HCT116 (cell line): ENCODE measurements around the gene TBCCD1. TPM values are rescaled to one million over a fixed set of nuclear protein-coding genes. Genes with fewer than 3 reads are reported as not detected.

Experiments
- ATAC-seq: fragments of 200-7000 bp; cut with Tn5 transposase; 2 replicates; pipeline ENCODE4 v1.9.1; 2020; ENCODE audit warnings: mild to moderate bottlenecking, moderate library complexity
- BruUV-seq: library from RNA; stranded (reverse); fragments of 400-500 nt; replicated peaks from 2 replicates; lab custom pipeline; 2021; lab: Mats Ljungman, UMichigan
- CTCF ChIA-PET: fragments of 300-600 bp; sonication (Branson Sonifier 250); formaldehyde crosslinking; loops from one replicate; lab custom pipeline; 2021; ENCODE audit warnings: antibody characterized with exemption; lab: Charles Lee
- POLR2A ChIA-PET: fragments of 300-600, 350-600 bp; sonication (Branson Sonifier 250); formaldehyde crosslinking; loops from one replicate; lab custom pipeline; 2021; ENCODE audit warnings: antibody characterized with exemption; lab: Charles Lee
- RAD21 ChIA-PET, 2 experiments: fragments of 300-600 bp; sonication (Branson Sonifier 250); formaldehyde crosslinking; loops; one replicate each; lab custom pipeline; 2023; ENCODE audit warnings: low total read pairs in 2 of 2; ENCODE audit not compliant: uncharacterized antibody in 2 of 2, unreplicated experiment in 2 of 2, low non-redundant PET in 1 of 2; lab: Charles Lee
- DNase-seq: peaks from one replicate; pipeline ENCODE4 v3.0.0-alpha.2; 2010; ENCODE audit warnings: low read depth, low spot score
- H2AFZ ChIP-seq: fragments of 200-600 bp; shearing (Covaris generic), sonication (generic); 2 replicates; pipeline ENCODE4 v1.6.1; 2017; ENCODE audit warnings: low read depth, mixed run types, mixed read lengths, antibody characterized with exemption, low read length; ENCODE audit not compliant: poor library complexity, severe bottlenecking
- H3K27ac ChIP-seq: 2 replicates; pipeline ENCODE4 v1.5.1; 2012; ENCODE audit warnings: low read depth, low read length
- H3K27me3 ChIP-seq: fragments of 200-600 bp; sonication (generic); 2 replicates; pipeline ENCODE4 v1.6.1; 2016; ENCODE audit warnings: mixed run types, low read length, mixed read lengths; ENCODE audit not compliant: insufficient read depth
- H3K36me3 ChIP-seq, 2 experiments: fragments of 200-500 bp in 1 of 2; fragments of 200-600 bp in 1 of 2; sonication (Bioruptor generic) in 1 of 2; sonication (generic) in 1 of 2; 2 replicates each; pipeline versions ENCODE4 v1.5.1 to v1.6.1; 2014 to 2016; ENCODE audit warnings: low read length in 2 of 2, inconsistent platforms in 1 of 2, mixed read lengths in 1 of 2, mixed run types in 1 of 2; ENCODE audit not compliant: insufficient read depth in 2 of 2, control insufficient read depth in 1 of 2
- H3K4me1 ChIP-seq, 2 experiments: fragments of 200-600 bp in 1 of 2; sonication (generic) in 1 of 2; 2 replicates each; pipeline versions ENCODE4 v1.5.1 to v1.6.1; 2012 to 2017; ENCODE audit warnings: low read length in 2 of 2, inconsistent platforms in 1 of 2, mild to moderate bottlenecking in 1 of 2, mixed read lengths in 1 of 2, mixed run types in 1 of 2, moderate library complexity in 1 of 2; ENCODE audit not compliant: insufficient read depth in 2 of 2, control insufficient read depth in 1 of 2
- H3K4me2 ChIP-seq: fragments of 200-600 bp; sonication (generic); 2 replicates; pipeline ENCODE4 v1.6.1; 2017; ENCODE audit warnings: mixed run types, low read length, mixed read lengths
- H3K4me3 ChIP-seq, 2 experiments: fragments of 200-600 bp in 1 of 2; sonication (generic) in 1 of 2; replicated peaks in 1 of 2; 2 replicates each; pipeline ENCODE4 v1.5.1; 2011 to 2016; ENCODE audit warnings: low read length in 2 of 2, control low read depth in 1 of 2, low read depth in 1 of 2, mild to moderate bottlenecking in 1 of 2, mixed read lengths in 1 of 2, mixed run types in 1 of 2
- H3K79me2 ChIP-seq: fragments of 200-600 bp; sonication (generic); 2 replicates; pipeline ENCODE4 v1.6.1; 2017; ENCODE audit warnings: mild to moderate bottlenecking, mixed run types, low read length, moderate library complexity, mixed read lengths; ENCODE audit not compliant: insufficient read depth
- H3K9ac ChIP-seq: fragments of 200-600 bp; sonication (generic); 2 replicates; pipeline ENCODE4 v1.6.1; 2016; ENCODE audit warnings: low read length, mixed read lengths
- H3K9me2 ChIP-seq: fragments of 200-600 bp; sonication (generic), shearing (Covaris generic); 2 replicates; pipeline ENCODE4 v1.6.1; 2017; ENCODE audit warnings: mixed run types, mild to moderate bottlenecking, moderate library complexity; ENCODE audit not compliant: insufficient read depth
- H3K9me3 ChIP-seq, 2 experiments: fragments of 200-500 bp in 1 of 2; fragments of 200-600 bp in 1 of 2; sonication (Bioruptor generic) in 1 of 2; sonication (generic) in 1 of 2; 2 replicates each; pipeline ENCODE4 v1.6.1; 2014 to 2017; ENCODE audit warnings: low read length in 2 of 2, mixed read lengths in 2 of 2, inconsistent platforms in 1 of 2, low read depth in 1 of 2, mild to moderate bottlenecking in 1 of 2, mixed run types in 1 of 2, moderate library complexity in 1 of 2; ENCODE audit not compliant: control insufficient read depth in 1 of 2, insufficient read depth in 1 of 2
- H4K20me1 ChIP-seq: fragments of 200-600 bp; sonication (generic), shearing (Covaris generic); 2 replicates; pipeline ENCODE4 v1.6.1; 2017; ENCODE audit warnings: mixed run types, mild to moderate bottlenecking, moderate library complexity; ENCODE audit not compliant: insufficient read depth
- ELF1 ChIP-seq: IDR thresholded peaks from 2 replicates; pipeline ENCODE4 v1.6.1; 2012; ENCODE audit warnings: low read depth, borderline replicate concordance
- EZH2phosphoT487 ChIP-seq: fragments of 200-600 bp; IDR thresholded peaks from 2 replicates; pipeline ENCODE4 v1.6.1; 2018; ENCODE audit warnings: antibody characterized with exemption, borderline replicate concordance
- FOSL1 ChIP-seq: IDR thresholded peaks from 2 replicates; pipeline ENCODE4 v1.6.1; 2012; ENCODE audit warnings: low read depth
- JUND ChIP-seq: IDR thresholded peaks from 2 replicates; pipeline ENCODE4 v1.6.1; 2012
- POLR2A ChIP-seq: IDR thresholded peaks from 2 replicates; pipeline ENCODE4 v1.7.0; 2011; ENCODE audit warnings: borderline replicate concordance; ENCODE audit not compliant: insufficient read depth, insufficient read length; ENCODE audit errors: extremely low read depth
- RAD21 ChIP-seq: IDR thresholded peaks from 2 replicates; pipeline ENCODE4 v1.6.1; 2012; ENCODE audit warnings: low read depth, mild to moderate bottlenecking
- SIN3A ChIP-seq: IDR thresholded peaks from 2 replicates; pipeline ENCODE4 v1.6.1; 2012; ENCODE audit warnings: low read depth
- SRF ChIP-seq: IDR thresholded peaks from 2 replicates; pipeline ENCODE4 v1.6.1; 2012; ENCODE audit warnings: low read depth
- TCF7L2 ChIP-seq: IDR thresholded peaks from 2 replicates; pipeline ENCODE4 v1.7.0; 2011; ENCODE audit warnings: borderline replicate concordance, inconsistent platforms; ENCODE audit not compliant: insufficient read depth, insufficient read length; ENCODE audit errors: extremely low read depth
- YY1 ChIP-seq: IDR thresholded peaks from 2 replicates; pipeline ENCODE4 v1.6.1; 2011; ENCODE audit warnings: low read length, low read depth, moderate library complexity, mild to moderate bottlenecking; ENCODE audit not compliant: insufficient replicate concordance; ENCODE audit errors: extremely low read depth
- ZFX ChIP-seq: fragments of 450-650 bp; IDR thresholded peaks from 2 replicates; pipeline ENCODE4 v1.6.1; 2017
- intact Hi-C: fragments of 100-400 bp; cut with micrococcal nuclease; formaldehyde crosslinking; loops from 2 replicates; pipeline ENCODE4 v1.10.0; 2022
- total RNA-seq: library from RNA; stranded (reverse); gene quantifications from one replicate; pipeline ENCODE4 v1.2.1, GENCODE V29; 2021; ENCODE audit not compliant: unreplicated experiment
- TF ChIP-seq, protein P1 (sequence below): IDR thresholded peaks from 2 replicates; pipeline ENCODE4 v1.6.1; 2012
- TF ChIP-seq, protein P2 (sequence below): IDR thresholded peaks from 2 replicates; pipeline ENCODE4 v1.6.1; 2011; ENCODE audit warnings: mild to moderate bottlenecking, low read length, moderate library complexity; ENCODE audit not compliant: insufficient replicate concordance; ENCODE audit errors: extremely low read depth
- TF ChIP-seq, protein P3 (sequence below): IDR thresholded peaks from 2 replicates; pipeline ENCODE4 v1.6.1; 2012; ENCODE audit warnings: low read depth

Gene TBCCD1
- total RNA-seq, 1 experiment from 2014 or later: 16.8 TPM

DNA sequence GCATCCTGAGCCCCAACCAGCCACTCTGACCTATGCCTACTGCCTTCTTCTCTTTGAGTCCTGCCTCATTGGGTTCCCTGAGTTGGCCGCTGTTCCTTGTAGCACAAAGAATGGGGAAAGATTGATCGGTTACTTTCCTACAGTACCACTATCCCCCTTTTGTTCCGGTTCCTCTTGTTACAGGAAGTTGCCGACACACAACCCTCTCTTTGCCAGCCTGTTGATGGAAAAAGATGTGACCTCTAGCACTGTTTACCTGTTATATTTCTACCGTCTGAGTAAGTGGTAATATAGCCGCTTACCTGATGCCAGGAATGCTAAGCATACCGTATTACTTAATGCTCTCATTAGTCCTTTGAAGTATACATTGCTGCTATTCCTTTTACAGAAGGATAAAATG lies 36.0 kb upstream of the TBCCD1 start:
- Histone ChIP-seq H3K9ac (no peak overlapping the region), H3K9me3 (no peaks in the 10 kb centered on the region), H3K4me3 (no peak overlapping the region), H3K4me2 (no peak overlapping the region), H3K36me3 (no peaks in the 10 kb centered on the region), H4K20me1 (no peaks in the 10 kb centered on the region), H3K9me2 (no peaks in the 10 kb centered on the region), H3K27ac (no peak overlapping the region), H3K79me2 (no peaks in the 10 kb centered on the region), H3K27me3 (no peaks in the 10 kb centered on the region), H2AFZ (no peak overlapping the region), H3K4me1 (no peaks in the 10 kb centered on the region)
- ATAC-seq: no peak
- ChIA-PET CTCF (interaction anchor here (0.8 kb wide), 1 partner anchor 14 kb away, joined by 3 read pairs; no protein-coding TSS in a partner anchor), POLR2A (no interaction called here), RAD21 (no interaction called here)
- no peak for DNase-seq
- BruUV-seq: no TSS peak
- intact Hi-C loops: no loop called here
- TF ChIP-seq, protein P1, sequence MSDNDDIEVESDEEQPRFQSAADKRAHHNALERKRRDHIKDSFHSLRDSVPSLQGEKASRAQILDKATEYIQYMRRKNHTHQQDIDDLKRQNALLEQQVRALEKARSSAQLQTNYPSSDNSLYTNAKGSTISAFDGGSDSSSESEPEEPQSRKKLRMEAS: no peak
- TF ChIP-seq POLR2A (no peak), RAD21 (no peak), ELF1 (no peak), TCF7L2 (no peak), FOSL1 (no peak), SRF (no peak), YY1 (no peak), JUND (no peak), SIN3A (no peak), EZH2phosphoT487 (no peak), ZFX (no peak)
- TF ChIP-seq, protein P2, sequence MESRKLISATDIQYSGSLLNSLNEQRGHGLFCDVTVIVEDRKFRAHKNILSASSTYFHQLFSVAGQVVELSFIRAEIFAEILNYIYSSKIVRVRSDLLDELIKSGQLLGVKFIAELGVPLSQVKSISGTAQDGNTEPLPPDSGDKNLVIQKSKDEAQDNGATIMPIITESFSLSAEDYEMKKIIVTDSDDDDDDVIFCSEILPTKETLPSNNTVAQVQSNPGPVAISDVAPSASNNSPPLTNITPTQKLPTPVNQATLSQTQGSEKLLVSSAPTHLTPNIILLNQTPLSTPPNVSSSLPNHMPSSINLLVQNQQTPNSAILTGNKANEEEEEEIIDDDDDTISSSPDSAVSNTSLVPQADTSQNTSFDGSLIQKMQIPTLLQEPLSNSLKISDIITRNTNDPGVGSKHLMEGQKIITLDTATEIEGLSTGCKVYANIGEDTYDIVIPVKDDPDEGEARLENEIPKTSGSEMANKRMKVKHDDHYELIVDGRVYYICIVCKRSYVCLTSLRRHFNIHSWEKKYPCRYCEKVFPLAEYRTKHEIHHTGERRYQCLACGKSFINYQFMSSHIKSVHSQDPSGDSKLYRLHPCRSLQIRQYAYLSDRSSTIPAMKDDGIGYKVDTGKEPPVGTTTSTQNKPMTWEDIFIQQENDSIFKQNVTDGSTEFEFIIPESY: no peak
- TF ChIP-seq, protein P3, sequence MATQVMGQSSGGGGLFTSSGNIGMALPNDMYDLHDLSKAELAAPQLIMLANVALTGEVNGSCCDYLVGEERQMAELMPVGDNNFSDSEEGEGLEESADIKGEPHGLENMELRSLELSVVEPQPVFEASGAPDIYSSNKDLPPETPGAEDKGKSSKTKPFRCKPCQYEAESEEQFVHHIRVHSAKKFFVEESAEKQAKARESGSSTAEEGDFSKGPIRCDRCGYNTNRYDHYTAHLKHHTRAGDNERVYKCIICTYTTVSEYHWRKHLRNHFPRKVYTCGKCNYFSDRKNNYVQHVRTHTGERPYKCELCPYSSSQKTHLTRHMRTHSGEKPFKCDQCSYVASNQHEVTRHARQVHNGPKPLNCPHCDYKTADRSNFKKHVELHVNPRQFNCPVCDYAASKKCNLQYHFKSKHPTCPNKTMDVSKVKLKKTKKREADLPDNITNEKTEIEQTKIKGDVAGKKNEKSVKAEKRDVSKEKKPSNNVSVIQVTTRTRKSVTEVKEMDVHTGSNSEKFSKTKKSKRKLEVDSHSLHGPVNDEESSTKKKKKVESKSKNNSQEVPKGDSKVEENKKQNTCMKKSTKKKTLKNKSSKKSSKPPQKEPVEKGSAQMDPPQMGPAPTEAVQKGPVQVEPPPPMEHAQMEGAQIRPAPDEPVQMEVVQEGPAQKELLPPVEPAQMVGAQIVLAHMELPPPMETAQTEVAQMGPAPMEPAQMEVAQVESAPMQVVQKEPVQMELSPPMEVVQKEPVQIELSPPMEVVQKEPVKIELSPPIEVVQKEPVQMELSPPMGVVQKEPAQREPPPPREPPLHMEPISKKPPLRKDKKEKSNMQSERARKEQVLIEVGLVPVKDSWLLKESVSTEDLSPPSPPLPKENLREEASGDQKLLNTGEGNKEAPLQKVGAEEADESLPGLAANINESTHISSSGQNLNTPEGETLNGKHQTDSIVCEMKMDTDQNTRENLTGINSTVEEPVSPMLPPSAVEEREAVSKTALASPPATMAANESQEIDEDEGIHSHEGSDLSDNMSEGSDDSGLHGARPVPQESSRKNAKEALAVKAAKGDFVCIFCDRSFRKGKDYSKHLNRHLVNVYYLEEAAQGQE: no peak
